LNCaP clone FGC (cell line): Measurements from ENCODE around the gene EEF1A2.

Experiments
- DNase-seq: peaks from one replicate; pipeline ENCODE4 v3.0.0-alpha.2; 2011; ENCODE audit warnings: low read depth
- H3K4me3 ChIP-seq: 2 replicates; pipeline ENCODE4 v1.5.1; 2011; ENCODE audit warnings: mild to moderate bottlenecking, low read depth, low read length, control low read depth
- TF ChIP-seq, protein P1 (sequence below): IDR thresholded peaks from 2 replicates; pipeline ENCODE4 v1.5.1; 2012; ENCODE audit warnings: mild to moderate bottlenecking; ENCODE audit not compliant: control insufficient read depth, insufficient read depth; ENCODE audit errors: extremely low read depth

Gene EEF1A2

DNA sequence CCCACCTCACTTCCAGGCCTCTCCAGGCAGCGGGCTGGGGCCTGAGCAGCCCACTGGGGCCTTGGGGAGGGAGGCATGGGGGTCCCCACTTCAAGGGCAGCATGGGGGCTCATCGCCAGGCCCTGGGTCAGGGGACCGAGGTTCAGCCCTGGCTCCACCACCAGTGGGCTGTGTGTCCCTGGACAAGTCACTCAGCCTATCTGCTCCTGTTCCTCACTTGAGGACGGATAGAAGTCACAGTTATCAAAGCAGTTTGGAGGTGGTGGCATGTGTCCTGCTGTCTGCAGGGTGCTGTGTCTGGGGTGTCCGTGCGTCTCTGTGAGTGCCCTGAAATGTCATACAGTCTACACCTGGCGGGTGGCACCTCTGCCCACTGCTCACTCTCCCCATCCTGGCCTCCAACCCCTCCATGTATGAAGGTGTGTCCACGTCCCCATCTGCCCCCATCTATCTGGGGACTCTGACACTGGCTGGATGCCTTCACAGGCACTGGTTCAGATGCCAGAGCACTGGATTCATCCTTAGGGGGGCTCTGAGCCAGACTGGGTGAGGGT, 3.6 kb downstream of the EEF1A2 start:
- H3K4me3 ChIP-seq = no peak overlapping the region
- TF ChIP-seq, protein P1, sequence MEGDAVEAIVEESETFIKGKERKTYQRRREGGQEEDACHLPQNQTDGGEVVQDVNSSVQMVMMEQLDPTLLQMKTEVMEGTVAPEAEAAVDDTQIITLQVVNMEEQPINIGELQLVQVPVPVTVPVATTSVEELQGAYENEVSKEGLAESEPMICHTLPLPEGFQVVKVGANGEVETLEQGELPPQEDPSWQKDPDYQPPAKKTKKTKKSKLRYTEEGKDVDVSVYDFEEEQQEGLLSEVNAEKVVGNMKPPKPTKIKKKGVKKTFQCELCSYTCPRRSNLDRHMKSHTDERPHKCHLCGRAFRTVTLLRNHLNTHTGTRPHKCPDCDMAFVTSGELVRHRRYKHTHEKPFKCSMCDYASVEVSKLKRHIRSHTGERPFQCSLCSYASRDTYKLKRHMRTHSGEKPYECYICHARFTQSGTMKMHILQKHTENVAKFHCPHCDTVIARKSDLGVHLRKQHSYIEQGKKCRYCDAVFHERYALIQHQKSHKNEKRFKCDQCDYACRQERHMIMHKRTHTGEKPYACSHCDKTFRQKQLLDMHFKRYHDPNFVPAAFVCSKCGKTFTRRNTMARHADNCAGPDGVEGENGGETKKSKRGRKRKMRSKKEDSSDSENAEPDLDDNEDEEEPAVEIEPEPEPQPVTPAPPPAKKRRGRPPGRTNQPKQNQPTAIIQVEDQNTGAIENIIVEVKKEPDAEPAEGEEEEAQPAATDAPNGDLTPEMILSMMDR = no peak
- DNase-seq = no peak

DNA sequence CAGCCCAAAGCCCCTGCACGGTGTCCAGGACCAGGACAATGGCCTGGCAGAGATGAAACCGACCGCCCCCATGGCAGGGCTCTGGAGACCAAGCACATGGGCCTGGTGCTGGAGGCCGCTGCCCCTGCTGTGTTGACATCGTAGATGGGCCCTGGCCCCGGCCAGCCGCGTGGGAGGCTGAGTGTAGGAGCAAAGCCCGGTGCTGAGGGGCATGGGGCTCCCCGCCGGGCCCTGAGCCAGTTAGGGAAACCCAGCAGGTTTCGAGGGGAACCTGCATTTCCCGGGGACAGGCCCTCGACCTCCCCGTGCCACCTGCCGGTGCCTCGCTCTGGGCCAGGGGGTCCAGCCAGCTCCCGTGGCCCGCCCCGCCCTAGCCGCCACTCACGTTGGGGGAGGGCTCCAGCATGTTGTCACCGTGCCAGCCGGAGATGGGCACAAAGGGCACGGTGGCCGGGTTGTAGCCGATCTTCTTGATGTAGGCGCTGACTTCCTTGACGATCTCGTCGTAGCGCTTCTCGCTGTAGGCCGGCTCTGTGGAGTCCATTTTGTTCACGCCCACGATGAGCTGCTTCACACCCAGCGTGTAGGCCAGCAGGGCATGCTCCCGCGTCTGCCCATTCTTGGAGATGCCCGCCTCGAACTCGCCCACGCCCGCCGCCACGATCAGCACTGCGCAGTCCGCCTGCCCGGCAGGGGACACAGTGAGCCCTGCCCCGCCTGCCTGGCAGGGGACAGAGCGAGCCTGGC, 4.3 kb downstream of the EEF1A2 start:
- H3K4me3 ChIP-seq = no peak overlapping the region
- TF ChIP-seq, protein P1 = no peak
- DNase-seq = no peak

DNA sequence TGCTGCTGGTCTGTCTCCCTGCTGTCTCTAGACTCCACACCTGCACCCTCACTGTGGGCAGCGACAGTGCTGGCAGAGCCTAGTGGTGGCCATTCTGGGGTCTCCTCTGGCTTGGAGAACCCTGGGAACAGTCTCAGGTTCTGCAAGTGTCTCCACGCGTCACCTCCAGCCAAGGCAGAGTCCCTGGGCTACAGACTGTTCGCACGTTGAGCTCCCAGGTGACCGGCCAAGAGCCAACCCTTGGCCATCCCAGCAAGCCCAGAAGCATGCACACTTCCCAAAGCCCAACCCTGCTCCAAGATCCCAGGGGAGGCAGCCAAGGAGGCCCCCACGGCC, 4.8 kb downstream of the EEF1A2 start:
- TF ChIP-seq, protein P1 = no peak
- no peak for DNase-seq
- H3K4me3 ChIP-seq = no peak overlapping the region

DNA sequence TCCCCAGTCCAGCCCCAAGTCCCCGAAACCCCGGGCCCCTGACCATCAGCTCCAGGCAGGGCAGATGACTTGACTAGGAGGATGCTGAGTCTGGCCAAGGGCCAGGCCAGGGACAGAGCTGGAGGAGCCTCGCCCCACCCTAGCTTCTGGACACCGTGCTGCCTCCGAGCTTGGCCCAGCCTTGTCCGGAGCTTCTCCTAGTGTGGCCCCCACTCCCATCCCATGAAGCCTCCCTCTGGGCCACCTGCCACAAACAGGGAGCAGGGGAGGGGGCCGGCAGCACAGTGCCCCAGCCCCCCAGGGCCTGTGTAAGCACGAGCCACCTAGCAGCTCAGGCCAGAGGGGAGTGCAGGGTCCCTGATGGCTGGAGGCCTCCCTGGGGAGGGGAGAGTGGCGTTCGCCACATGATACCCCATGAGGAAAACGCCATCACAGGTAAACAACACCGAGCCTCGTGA, 5.3 kb downstream of the EEF1A2 start:
- H3K4me3 ChIP-seq = no peak overlapping the region
- TF ChIP-seq, protein P1 = no peak
- no peak for DNase-seq

DNA sequence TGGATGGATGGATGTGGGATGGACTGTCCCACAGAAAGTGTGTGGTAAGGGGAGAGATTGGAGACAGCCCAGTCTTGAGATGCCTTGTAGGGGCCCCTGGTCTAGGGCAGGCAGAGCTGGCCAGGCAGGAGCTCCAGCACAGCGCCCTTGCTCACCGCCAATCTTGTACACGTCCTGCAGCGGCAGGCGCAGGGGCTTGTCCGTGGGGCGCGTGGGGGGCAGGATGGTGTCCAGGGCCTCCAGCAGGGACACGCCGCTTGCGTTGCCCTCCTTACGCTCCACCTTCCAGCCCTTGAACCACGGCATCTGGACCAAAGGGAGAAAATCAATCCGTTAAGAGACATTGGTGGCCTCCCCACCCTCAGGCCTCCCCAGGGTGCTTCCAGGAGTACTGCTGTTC, 5.9 kb downstream of the EEF1A2 start:
- no peak for DNase-seq
- TF ChIP-seq, protein P1 = no peak
- no peak overlapping the region for H3K4me3 ChIP-seq

DNA sequence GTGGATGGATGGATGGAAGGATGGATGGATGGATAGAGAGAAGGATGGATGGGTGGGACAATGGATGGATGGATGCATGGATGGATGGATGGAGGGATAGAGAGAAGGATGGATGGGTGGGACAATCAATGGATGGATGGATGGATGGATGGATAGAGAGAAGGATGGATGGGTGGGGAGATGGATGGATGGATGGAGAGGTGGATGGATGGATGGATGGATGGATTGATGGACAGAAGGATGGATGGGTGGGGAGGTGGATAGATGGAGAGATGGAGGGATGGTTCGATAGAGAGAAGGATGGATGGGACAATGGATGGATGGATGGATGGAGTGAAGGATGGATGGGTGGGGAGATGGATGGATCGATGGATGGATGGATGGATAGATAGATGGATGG, 6.4 kb downstream of the EEF1A2 start:
- no peak overlapping the region for H3K4me3 ChIP-seq
- DNase-seq = no peak
- TF ChIP-seq, protein P1 = no peak
